HG03025 (cell line): ENCODE measurements around the gene SRP19.

ENCODE experiments used
- ATAC-seq: cut with Tn5 transposase; IDR thresholded peaks from one replicate; pipeline ENCODE4 v1.9.1; 2021; ENCODE audit warnings: mild to moderate bottlenecking, moderate library complexity; ENCODE audit not compliant: unreplicated experiment, low FRiP score

The SRP19 gene

DNA sequence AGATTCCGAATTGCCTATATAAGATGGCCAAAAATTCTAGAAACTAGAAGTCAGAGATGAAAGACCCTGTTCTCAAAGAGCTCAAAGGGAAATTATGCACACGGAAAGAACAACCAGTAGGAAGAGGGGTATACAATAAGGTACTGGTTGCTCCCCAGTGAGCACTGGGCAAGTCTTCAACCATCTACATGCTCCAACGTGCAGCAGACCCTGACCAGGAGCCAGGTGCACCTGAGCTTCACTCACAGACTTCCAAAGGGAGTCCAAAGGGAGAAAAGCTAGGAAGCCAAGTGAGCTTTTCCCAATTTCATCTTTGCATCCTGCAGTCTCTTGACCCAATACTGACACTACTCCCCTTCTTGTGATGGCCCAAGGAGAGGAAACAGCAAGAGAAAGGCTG is 57.0 kb downstream of the SRP19 start:
- no peak for ATAC-seq

DNA sequence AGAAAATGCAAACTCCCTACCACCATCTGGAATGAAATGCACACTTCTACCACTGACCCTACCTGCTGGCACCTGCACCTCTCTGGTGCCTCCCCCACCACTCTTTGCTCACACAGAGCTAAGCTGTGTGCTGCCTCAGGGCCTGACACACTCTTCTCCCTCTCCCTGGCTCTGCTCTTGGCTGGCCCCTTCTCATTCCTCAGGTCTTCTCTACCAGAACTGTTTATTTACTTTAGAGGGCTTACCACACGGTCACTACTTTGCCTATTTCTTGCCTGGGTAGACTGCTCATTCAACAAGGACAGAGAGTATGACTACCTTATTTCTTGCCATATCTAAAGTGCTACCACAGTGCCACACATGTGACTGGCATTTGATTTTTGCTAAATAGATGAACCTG is 57.6 kb downstream of the SRP19 start:
- no peak for ATAC-seq
